ENCODE results near the gene KDM2A. TPM values are rescaled to one million over a fixed set of nuclear protein-coding genes. Genes with fewer than 3 reads are reported as not detected.
A peak's percentile ranks its signal among the peaks of the same experiment; 100 is the strongest.

The KDM2A gene
- total RNA-seq, 4 donors from 2014 or later = 44.9 to 69.5 (median 51.4) TPM

- Histone ChIP-seq H3K27me3 (no peaks in the 10 kb centered on the region), H3K4me3 (peak overlapping the region; percentile 78 to 99 (median 98)), H3K36me3 (peaks cover 0 to 8% (median 6%) of the 10 kb centered on the region in 4 donors), H3K27ac (replicated peaks in 1 of 4) (peak overlapping the region; percentile 87 to 89 (median 88)), H3K4me1 (peaks cover 66 to 83% (median 72%) of the 10 kb centered on the region in 4 donors), H3K9me3 (no peaks in the 10 kb centered on the region)
- intact Hi-C loops (cut with DNase I) = no loop called here
- DNase-seq (ENCODE audit: extremely low spot score) = no peak
- 24% methylated on average over 10 of the region's 30 CpGs for whole genome bisulfite sequencing
- TF ChIP-seq POLR2AphosphoS5 (IDR thresholded peaks at IDR 0.05) (no peak), EP300 (IDR thresholded peaks at IDR 0.05) (no peak)
Observed at GRCh38 chr11:67267188-67268080, 148.4 kb downstream of the KDM2A start.

GRCh38 chr11:67268081-67268961 lies 149.3 kb downstream of the KDM2A start:
- 64% methylated on average over 15 of the region's 21 CpGs for WGBS
- Histone ChIP-seq H3K27me3 (no peaks in the 10 kb centered on the region), H3K27ac (replicated peaks in 1 of 4) (peak overlapping the region; percentile 87 to 89 (median 88)), H3K9me3 (no peaks in the 10 kb centered on the region), H3K36me3 (peaks cover 0 to 13% (median 6%) of the 10 kb centered on the region in 4 donors), H3K4me1 (peaks cover 67 to 83% (median 72%) of the 10 kb centered on the region in 4 donors), H3K4me3 (peak overlapping the region; percentile 78 to 99 (median 98))
- no peak for DNase-seq (ENCODE audit: extremely low spot score)
- TF ChIP-seq POLR2AphosphoS5 (IDR thresholded peaks at IDR 0.05) (no peak), CTCF (IDR thresholded peaks at IDR 0.05) (no peak), POLR2A (IDR thresholded peaks at IDR 0.05; ENCODE audit: low read depth) (no peak), EP300 (IDR thresholded peaks at IDR 0.05) (no peak)
- intact Hi-C loops (cut with DNase I) = no loop called here

- Histone ChIP-seq H3K36me3 (peaks cover 0 to 13% (median 6%) of the 10 kb centered on the region in 4 donors), H3K4me3 (peak overlapping the region; percentile 36 to 99 (median 88)), H3K9me3 (no peaks in the 10 kb centered on the region), H3K27me3 (no peaks in the 10 kb centered on the region), H3K4me1 (peaks cover 73 to 83% (median 76%) of the 10 kb centered on the region in 4 donors), H3K27ac (replicated peaks in 1 of 4) (peak overlapping the region; percentile 73 to 89 (median 87))
- intact Hi-C loops (cut with DNase I) = no loop called here
- no peak for DNase-seq (ENCODE audit: extremely low spot score)
- WGBS = 89% methylated on average over 13 of the region's 13 CpGs
- TF ChIP-seq CTCF (IDR thresholded peaks at IDR 0.05) (no peak), POLR2AphosphoS5 (IDR thresholded peaks at IDR 0.05) (no peak), EP300 (IDR thresholded peaks at IDR 0.05) (no peak), POLR2A (IDR thresholded peaks at IDR 0.05; ENCODE audit: low read depth) (no peak)
Observed at GRCh38 chr11:67268962-67269268, 149.9 kb downstream of the KDM2A start.

- WGBS = 32% methylated on average over 10 of the region's 15 CpGs
- Histone ChIP-seq H3K4me1 (peaks cover 80 to 89% (median 83%) of the 10 kb centered on the region in 4 donors), H3K27me3 (no peaks in the 10 kb centered on the region), H3K9me3 (no peaks in the 10 kb centered on the region), H3K4me3 (peak overlapping the region; percentile 36 to 99 (median 88)), H3K36me3 (peaks cover 0 to 13% (median 6%) of the 10 kb centered on the region in 4 donors), H3K27ac (replicated peaks in 1 of 4) (peak overlapping the region; percentile 73 to 89 (median 87))
- TF ChIP-seq POLR2A (IDR thresholded peaks at IDR 0.05; ENCODE audit: low read depth) = no peak
- TF ChIP-seq EP300 (IDR thresholded peaks at IDR 0.05) = no peak
- no peak for TF ChIP-seq POLR2AphosphoS5 (IDR thresholded peaks at IDR 0.05)
- TF ChIP-seq CTCF (IDR thresholded peaks at IDR 0.05) = no peak
- no peak for DNase-seq (ENCODE audit: extremely low spot score)
- intact Hi-C loops (cut with DNase I) = no loop called here
Observed at GRCh38 chr11:67269401-67270255, 150.6 kb downstream of the KDM2A start.
